NCI-H2171 (cell line): ENCODE measurements around the gene CIITA.

Experiments
- DNase-seq: peaks from one replicate; lab custom pipeline; 2025; lab: John Stamatoyannopoulos, UW

The CIITA gene

GRCh38 chr16:10880594-10881452 lies 3.8 kb downstream of the CIITA start:
- no peak for DNase-seq

DNA sequence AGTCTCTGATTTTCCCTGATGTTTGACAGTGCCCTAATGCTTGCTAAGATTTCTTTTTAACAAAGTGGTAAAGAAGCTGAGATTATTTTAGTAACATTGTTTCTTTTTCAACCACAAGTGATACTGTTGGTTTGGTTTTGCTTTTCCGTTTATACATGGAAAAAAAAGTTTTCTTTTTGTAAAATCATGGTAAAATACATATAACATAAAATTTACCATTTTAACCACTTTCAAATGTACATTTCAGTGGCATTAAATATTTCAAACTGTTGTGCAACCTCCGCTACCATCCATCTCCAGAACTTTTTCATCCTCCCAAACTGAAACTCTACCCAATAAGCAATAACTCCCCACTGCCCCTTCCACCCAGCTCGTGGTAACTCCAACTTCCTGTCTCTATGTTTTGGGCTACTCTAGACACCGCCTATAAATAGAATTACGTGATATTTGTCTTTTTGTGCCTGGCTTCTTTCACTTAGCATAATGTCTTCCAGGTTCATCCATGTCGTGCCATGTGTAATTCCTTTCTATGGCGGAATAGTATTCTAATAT lies 4.6 kb downstream of the CIITA start:
- no peak for DNase-seq

DNA sequence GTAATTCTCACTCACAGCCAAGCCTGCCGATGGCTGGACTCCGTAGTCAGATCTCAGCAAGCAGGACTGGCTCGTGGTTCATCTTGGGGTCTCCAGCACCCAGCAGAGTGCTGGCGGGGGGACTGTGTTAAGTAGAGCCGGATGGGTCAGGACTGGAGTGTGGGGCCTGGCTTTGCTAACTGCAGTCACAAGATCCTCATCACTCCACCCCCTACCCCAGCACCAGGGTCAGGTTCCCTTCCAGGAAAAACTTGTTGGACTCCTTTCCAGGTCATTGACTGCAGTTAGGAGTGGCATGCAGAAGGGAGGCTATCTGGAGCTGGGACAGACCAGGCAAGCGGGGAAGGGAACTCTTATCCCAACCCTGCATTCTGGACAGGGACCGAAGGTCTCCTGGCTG lies 6.0 kb downstream of the CIITA start:
- no peak for DNase-seq

DNA sequence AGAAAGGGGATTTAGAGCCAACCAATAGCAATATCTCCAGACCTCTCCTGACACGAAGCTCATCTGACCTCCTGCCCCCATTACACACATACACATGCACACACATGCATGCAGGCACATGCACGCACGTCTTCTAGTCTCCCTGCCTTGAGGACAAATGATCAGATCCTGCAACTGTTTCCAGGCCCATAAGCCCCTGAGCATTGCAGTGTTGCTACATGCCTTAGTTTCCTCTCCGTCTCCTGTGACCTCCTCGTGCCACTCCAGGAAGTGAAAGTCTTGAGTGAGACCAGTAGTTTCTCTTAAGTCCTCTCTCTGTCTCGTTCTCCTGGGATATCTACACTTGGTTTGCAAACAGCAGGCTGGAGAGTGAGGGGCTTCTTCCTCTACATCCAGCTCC lies 8.2 kb downstream of the CIITA start:
- DNase-seq = no peak

DNA sequence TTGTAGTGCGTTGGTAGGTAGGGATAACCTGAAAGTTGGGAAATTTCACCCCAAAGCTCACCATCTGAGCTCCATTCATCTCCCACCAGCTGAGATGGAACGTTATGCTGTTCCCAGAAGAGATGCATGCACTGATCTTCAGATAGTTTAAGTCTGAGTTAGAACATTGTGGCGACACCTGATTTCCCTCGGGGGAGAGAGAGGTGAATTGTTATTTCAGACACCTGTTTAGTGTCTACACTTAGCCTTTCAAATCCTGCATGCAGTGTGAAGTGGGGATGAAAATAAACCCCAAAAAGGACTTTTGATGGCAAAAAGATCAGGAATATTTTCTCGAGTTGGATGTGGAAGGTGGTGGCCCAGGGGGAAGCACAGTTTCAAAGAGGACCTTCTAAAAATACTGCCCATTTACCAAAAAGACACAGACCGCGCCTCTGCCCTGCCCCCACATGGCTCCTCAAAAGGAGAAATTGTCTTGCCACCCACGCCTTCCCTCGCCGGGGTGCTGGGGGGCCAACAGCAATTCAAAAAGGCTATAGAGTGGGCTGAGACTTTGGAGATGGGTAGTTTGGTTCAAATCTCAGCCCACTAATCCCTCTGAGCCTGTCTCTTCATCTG lies 11.4 kb downstream of the CIITA start:
- no peak for DNase-seq

- no peak for DNase-seq
Observed at GRCh38 chr16:10889855-10890254, 12.9 kb downstream of the CIITA start.

DNA sequence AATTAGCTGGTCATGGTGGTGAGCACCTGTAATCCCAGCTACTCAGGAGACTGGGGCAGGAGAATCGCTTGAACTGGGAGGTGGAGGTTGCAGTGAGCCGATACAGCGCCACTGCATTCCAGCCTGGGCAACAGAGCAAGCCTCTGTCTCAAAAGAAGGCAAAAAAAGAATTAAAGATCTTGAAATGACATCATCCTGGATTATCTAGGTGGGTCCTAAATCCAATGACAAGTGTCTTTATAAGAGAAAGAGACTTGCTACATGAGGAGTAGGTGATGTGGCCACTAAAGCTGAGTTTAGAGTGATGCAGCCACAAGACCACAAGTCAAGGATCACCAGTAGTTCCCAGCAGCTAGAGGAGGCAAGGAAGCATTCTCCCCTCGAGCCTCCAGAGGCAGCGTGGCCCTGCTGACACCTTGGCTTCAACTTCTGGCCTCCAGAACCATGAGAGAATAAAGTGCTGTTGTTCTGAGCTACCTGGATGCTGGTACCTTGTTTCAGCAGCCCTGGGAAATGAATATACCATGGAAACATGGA lies 15.8 kb downstream of the CIITA start:
- DNase-seq = no peak

DNA sequence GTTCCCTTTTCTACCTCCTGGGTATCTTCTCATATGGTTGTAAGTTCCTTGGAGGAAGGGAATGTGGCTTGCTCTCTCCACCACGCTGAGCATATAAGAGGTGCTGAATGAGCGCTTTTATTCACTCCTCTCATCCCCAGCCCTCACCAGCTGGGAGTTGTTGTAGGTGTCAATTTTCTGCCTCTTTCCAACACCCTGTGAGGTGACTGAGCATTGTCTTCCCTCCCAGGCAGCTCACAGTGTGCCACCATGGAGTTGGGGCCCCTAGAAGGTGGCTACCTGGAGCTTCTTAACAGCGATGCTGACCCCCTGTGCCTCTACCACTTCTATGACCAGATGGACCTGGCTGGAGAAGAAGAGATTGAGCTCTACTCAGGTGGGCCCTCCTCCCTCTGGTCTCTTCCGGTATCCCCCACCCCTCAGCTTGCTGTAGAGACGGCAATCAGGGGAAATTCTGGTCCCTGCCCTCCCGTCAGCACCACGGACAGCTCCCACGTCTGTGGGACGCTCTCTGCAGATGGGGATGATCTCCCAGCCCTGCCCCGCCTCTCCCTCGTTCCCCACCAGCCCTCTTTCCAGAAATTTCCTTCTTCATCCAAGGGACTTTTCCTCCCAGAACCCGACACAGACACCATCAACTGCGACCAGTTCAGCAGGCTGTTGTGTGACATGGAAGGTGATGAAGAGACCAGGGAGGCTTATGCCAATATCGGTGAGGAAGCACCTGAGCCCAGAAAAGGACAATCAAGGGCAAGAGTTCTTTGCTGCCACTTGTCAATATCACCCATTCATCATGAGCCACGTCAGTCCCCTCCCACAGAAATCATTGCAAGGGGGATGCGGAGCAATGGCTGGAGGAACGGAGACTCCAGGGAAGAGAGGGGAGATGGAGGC lies 18.3 kb downstream of the CIITA start:
- no peak for DNase-seq

- no peak for DNase-seq
Observed at GRCh38 chr16:10896165-10896564, 19.2 kb downstream of the CIITA start.

DNA sequence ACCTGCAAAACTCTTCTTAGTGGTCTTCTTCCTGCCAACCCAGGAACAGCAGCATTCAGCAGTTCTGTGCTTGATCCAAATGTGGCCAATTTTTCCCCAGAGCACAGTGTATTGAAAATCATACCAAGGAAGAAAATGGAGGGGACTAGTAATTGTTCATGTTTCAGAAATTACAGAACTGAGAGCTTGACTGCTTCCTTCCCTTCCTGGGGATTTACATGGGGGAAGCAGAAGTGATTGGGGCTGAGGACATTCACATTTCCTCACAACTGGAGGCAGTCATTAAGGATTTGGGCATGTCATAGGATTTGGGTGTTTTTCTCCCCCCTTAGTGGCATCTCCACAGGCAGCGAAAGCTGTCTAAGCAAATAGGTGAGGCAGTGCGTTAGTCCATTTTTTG lies 19.7 kb downstream of the CIITA start:
- no peak for DNase-seq

- DNase-seq = no peak
Observed at GRCh38 chr16:10897134-10897533, 20.1 kb downstream of the CIITA start.

DNA sequence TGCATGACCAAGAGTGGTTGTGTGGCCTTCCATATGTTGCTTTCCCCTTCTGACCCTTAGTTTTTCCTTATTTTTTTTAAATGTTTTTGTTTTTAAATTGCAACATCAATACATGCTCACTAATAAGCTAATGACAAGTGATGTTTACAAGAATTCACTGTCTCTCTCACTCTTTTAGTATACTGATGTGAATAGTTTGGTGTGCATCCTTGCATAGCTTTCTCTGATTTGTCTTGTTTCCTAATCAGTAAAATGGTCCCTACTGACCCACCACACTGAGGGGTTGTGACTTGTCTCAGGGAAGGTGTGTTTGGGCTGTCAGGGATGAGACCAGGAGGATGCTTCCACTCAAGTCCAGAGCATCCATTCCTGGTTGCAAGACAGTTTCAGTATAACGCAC lies 26.0 kb downstream of the CIITA start:
- DNase-seq = no peak

- DNase-seq = no peak
Observed at GRCh38 chr16:10906482-10906881, 29.5 kb downstream of the CIITA start.

GRCh38 chr16:10906914-10907756 lies 30.1 kb downstream of the CIITA start:
- DNase-seq = no peak

DNA sequence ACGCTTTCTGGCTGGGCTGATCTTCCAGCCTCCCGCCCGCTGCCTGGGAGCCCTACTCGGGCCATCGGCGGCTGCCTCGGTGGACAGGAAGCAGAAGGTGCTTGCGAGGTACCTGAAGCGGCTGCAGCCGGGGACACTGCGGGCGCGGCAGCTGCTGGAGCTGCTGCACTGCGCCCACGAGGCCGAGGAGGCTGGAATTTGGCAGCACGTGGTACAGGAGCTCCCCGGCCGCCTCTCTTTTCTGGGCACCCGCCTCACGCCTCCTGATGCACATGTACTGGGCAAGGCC lies 30.7 kb downstream of the CIITA start:
- DNase-seq = no peak

DNA sequence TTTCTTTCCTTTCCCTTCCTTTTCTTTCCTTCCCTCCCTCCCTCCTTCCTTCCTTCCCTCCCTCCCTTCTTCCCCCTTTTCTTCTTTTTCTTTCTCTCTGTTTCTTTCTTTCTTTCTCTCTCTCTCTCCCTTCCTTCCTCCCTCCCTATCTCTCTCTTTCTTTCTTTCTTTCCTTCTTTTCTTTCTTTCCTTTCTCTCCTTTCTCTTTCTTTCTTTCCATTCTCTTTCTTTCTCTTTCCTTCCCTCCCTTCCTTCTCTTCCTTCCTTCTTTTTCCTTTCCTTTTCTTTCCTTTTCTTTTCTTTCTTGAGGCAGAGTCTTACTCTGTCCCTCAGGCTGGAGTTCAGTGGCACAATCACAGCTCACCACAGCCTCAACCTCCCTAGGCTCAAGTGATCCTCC lies 34.3 kb downstream of the CIITA start:
- DNase-seq = no peak

DNA sequence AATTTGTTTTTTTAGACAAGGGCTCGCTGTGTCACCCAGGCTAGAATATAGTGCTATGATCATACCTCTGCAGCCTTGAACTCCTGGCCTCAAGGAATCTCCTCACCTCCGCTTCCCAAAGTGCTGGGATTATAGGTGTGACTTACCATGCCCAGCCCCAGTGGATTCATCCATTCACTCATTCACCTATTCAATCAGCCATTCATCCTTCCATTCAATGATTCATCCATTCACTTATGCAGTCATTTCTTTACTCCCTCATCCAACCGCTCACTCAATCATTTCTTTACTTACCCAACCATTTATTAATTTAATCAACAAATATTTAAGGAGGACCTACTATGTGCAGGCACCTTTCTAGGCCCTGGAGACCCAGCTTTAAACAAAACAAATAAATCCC lies 39.5 kb downstream of the CIITA start:
- DNase-seq = no peak

DNA sequence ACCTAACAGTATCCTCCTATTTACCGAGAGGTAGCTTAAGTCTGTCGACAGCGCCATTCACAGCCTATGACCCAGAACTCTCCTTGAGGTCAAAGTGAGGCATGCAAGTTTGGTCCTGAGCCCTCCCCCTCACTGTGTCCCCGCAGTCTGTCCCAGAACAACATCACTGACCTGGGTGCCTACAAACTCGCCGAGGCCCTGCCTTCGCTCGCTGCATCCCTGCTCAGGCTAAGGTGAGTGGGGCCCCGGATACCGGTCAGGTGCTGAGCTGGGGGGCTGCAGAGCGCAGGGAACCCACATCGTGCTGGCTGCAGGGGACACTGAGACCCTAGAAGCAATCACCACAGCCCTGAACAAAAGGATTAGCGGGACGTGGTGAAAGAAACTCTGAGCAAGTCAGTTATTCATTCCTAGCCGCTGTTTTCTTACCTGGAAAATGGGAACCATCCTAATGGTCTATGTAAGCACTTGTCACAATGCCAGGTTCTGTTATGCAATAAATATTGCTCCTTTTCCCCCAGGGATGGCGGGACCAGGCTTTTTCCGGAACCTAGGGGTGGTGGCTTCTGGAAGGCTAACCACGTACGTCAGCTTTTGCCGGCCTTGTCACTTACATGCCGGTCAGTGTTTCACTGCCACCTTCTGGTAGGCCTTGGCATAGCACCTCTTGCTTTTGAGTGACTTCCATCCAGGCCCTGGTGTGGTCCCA lies 41.4 kb downstream of the CIITA start:
- peak; percentile 48 for DNase-seq

DNA sequence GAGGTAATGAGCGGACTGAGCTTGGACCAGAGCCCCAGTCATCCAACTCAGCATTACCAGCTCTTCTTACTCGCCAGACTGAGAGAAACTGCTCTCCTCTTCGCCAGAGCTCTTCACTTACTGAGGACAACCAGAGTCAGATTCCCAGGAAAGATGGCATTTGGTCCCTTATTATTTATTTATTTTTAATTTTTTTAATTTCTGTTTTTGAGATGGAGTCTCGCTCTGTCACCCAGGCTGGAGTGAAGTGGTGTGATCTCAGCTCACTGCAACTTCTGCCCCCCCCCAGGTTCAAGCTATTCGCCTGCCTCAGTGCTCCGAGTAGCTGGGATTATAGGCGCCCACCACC lies 42.0 kb downstream of the CIITA start:
- no peak for DNase-seq

- no peak for DNase-seq
Observed at GRCh38 chr16:10920726-10921427, 43.9 kb downstream of the CIITA start.
